CD4-positive, alpha-beta T cell treated with Interleukin-21 for 1 hour (primary cell): ENCODE measurements around the gene A3GALT2.
"Not testable (repeated sequence)": the region's sequence is repeated elsewhere in the genome, so short reads cannot be mapped to it uniquely, and the experiment has no call there.

Experiments used
- DNase-seq: peaks from one replicate; pipeline ENCODE4 v3.0.0-alpha.2; 2020

A3GALT2 gene

GRCh38 chr1:33290615-33291014 lies 30.3 kb downstream of the A3GALT2 start:
- DNase-seq: not testable (repeated sequence)

DNA sequence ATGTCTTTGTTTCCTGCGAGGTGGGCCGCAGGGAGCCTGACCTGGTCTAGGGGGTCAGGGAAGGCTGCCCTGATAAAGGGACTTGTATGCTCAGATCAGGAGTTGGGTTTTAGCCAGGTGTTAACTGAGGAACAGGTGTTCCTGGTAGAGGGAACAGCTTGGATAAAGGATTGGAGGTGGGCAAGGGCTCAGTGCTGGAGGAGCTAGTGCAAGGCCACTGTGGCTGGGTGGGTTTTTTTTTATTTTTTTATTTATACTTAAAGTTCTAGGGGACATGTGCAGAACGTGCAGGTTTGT lies 31.1 kb downstream of the A3GALT2 start:
- DNase-seq: no peak

DNA sequence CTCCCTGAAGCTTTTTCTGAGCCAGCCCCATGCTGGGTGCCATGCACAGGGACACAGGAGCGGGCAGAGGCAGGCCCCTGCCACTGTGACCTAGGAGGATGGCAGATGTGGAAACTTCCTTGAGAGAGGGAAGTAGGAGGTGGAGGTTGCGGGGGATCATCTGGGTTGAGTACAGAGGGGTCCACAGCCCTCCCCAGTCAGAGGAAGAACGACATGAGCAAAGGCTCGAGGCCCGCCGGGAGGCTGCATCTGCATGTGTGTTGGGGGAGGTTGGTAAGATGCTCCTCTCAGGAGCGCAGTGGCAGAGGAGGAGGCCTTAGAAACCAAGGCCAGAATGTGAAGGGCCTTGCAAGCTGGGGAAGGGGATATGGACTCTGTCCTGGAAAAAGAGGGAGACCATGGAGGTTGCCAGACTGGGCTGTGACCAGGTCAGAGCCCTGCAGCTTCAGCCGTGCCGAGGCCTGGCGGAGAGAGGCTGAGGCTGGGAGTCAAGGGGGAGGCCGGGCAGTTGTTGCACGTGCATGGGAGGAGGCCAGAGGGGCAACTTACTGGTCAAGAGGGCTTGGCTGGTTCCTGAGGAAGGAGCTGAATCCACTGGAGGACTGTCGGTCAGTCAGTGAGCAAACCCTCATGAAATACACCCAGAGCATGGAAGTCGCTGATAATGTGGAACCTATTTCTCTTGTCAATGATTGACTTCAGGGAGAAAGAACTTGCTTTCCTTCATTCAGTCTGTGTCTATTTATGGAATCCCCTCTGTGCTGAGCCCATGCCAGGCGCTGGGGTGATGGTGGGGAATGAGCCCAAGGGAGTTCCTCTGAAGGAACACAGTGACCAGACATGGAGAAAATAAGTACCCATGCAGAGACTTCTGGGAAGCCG lies 31.7 kb downstream of the A3GALT2 start:
- DNase-seq: no peak

DNA sequence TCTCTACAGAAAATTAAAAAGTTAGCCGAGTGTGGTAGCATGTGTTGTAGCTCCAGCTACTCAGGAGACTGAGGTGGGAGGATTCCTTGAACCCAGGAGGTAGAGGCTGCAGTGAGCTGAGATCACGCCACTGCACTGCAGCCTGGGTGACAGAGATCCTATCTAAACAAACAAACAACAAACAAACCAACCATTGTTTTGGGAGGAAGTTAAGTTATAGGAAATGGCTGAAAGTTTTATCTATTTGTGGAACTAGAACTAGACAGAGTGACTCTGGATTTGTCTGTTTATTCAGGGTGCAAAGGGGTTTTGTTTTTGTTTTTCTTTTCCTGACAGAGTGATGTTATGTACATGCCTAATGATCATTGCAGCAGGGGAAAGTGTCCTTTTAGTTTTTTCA lies 33.6 kb downstream of the A3GALT2 start:
- DNase-seq: no peak

DNA sequence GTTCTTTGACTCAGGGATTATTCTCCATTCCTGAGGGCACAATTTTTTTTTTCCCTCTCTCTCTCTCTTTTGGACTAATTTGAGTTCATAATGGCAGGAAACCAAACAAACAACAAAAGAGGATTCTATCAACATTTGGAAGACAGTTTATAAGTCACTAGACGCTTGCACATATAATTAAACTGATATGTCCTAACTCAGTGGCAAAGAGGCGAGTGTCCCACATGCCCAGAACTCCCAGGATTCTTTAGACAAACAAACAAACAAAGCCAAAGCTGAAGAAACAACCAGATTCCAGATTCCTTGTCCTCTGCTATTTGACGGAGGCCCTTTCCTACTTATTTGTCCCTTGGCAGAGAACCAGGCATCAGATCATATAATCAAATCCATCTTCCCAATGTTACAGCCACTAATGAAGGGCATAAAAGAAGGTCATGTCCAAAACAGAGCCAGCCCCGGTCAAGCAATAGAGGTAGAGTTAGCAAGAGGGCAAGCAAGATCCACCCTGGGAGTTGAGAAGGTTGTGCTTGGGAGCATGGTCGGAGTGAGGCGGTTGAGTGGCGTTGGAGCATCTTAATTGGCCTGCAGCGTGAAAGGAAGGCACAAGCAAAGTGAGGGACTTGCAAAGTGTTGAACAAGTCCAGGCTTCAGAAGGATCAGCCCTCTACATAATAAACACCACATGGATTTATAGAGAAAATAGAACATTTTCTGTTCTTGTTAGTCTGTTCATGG lies 34.3 kb downstream of the A3GALT2 start:
- DNase-seq: no peak

GRCh38 chr1:33284049-33284448 lies 36.8 kb downstream of the A3GALT2 start:
- DNase-seq: no peak

GRCh38 chr1:33282791-33283190 lies 38.1 kb downstream of the A3GALT2 start:
- DNase-seq: no peak

GRCh38 chr1:33281554-33282303 lies 39.2 kb downstream of the A3GALT2 start:
- DNase-seq: no peak

- no peak for DNase-seq
Measured at GRCh38 chr1:33280091-33280661, 40.7 kb downstream of the A3GALT2 start.

DNA sequence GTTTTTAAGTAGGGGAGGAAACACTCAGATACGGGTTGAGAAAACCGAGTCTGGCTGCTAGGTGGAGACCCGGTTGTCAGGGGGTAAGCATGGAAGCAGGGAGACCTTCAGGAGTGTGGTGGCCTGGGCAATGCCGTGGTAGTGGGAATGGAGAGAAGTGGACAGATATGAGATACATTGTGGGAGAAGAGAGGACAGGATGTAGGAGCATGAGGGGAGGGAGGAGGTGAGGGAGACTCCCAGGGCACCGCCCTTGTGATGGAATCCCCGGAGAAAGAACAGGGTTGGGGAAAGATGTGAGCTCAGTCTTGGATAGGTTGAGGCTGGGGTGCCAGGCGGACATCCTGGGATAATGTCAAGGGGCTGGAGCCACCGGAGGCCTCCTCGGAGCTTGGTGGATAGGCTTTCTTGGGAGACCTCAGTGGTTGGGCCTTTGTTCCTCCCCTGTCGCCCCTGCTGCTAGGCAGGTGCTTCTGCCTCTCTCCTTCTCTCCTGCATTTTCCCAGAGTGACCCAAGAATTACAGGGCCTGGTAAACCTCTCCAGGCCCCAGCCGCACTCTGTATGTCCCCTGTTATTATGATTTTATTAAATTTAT lies 43.3 kb downstream of the A3GALT2 start:
- no peak for DNase-seq

DNA sequence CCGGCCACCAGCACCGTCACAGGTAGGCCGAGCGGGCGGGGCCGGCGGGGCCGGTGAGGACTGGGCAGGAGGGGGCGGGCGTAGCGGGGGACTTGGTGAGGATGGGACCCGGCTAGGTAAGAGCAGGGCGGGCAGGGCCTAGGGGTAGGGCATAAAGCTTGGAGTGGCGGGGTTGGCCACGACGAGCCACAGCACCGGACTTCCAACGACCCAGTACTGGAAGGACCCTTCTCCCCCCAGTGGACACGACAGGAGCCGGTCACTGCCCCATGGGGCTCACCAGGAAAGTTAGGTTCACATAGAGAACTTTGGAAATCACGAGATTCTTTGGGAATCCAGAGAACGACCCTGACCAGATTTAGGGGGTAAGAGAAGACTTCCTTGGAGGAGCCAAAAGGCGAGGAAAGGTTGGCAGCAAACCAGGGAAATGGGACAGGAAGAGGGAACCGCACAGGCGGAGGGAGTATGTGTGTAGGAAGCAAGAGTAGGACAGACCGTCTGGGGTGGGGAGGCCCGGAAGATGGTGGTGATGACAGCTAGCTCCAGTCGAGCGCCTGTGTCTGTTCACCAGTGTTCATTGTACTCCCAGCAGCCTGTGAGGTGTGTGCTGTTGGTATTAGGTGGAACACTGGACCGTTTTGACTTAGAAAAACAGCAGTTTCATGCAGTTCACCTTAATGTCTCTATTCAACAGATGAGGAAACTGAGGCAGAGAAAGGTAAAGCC lies 44.2 kb downstream of the A3GALT2 start:
- DNase-seq: no peak

DNA sequence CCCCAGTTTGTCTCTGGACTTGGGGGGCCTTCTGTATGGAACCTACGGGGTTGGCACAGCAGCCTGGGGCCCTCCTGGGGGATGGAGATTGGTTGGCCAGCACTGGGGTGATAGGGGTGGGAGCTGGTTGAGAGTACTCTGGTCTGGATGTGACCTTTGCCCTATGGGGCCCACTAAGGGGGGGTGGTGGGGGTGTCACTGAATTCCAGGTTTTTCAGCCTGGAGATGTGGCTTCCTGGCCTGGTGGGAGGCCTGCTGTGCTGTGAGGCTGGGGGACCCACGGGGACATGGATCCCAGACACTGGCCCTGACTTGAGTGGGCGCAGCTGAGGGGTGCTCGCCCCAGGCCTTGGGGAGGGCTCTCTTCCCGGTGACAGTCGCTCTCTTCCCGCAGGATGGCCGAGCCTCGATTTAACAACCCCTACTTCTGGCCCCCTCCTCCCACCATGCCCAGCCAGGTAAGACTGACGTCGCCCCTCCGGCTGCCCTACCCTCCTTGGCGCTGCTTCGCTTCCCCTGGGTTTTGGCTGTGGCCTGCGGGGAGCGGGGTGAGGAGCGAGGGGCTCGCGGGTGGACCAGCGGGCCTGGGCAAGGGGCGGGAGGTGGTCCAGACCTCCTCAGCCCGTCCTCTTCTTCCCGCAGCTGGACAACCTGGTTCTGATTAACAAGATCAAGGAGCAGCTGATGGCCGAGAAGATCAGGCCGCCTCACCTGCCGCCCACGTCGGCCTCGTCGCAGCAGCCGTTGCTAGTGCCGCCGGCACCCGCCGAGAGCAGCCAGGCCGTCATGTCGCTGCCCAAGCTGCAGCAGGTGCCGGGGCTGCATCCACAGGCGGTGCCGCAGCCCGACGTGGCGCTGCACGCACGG lies 45.0 kb downstream of the A3GALT2 start:
- DNase-seq: no peak

DNA sequence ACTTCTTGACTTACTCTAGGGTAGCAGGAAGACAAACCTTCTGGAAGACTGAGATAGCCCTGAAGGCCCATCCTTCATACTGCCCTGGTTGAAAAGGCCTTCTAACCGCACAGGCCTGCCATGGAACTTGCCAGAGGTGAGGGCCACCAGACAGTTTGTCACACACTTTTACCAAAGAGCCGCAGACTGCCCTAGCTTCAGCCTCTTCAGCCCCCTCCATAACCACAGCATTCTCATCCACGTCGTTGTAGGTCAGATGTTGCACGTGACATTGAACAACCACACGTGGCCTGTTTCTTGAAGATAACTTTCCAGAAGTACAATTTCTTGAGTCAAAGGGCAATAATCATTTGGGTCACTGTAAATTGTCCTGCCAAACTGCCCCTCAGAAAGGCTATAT lies 45.7 kb downstream of the A3GALT2 start:
- no peak for DNase-seq

GRCh38 chr1:33274446-33274845 lies 46.5 kb downstream of the A3GALT2 start:
- DNase-seq: no peak

GRCh38 chr1:33273961-33274371 lies 46.9 kb downstream of the A3GALT2 start:
- DNase-seq: no peak

DNA sequence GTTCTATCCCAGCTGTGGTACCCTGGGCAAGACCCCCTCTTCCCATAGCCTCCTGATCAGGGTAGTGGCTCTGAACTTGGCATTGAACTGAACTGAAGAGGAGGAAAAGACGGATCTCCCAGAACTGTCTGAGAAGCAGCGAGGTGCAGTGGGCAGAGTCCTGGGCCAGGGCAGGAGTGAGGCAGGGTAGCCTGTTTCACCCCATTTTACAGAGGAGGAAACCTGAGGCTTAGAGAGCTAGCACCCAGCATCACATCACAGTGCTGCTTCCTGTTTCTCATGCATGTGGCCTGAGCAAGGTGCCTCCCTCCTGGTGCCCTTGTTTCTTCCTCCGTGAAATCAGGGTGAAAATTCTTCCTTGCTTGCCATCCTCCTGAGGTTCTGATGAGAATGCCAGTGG lies 47.5 kb downstream of the A3GALT2 start:
- DNase-seq: peak; percentile 22

DNA sequence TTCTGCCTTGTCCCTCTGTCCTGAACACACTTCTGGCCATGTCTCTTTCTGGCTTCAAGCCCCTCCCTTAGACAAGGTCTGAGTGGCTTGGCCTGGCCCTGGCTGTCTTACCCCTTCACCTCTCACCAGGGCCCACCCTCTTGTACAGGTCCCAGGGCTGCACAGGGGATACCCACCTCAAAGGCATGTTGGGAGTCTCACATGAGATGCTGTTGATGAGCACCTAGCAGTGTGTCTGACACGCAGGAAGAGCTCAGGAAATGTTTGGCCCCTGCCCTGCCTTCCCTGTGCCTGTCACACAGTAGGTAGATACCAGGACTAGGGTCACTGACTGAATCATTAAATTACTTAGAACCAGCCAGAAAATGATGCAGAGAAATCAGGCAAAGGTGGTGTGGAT lies 48.0 kb downstream of the A3GALT2 start:
- DNase-seq: no peak

- DNase-seq: no peak
Measured at GRCh38 chr1:33272509-33272908, 48.4 kb downstream of the A3GALT2 start.

GRCh38 chr1:33271666-33272505 lies 49.0 kb downstream of the A3GALT2 start:
- DNase-seq: no peak

DNA sequence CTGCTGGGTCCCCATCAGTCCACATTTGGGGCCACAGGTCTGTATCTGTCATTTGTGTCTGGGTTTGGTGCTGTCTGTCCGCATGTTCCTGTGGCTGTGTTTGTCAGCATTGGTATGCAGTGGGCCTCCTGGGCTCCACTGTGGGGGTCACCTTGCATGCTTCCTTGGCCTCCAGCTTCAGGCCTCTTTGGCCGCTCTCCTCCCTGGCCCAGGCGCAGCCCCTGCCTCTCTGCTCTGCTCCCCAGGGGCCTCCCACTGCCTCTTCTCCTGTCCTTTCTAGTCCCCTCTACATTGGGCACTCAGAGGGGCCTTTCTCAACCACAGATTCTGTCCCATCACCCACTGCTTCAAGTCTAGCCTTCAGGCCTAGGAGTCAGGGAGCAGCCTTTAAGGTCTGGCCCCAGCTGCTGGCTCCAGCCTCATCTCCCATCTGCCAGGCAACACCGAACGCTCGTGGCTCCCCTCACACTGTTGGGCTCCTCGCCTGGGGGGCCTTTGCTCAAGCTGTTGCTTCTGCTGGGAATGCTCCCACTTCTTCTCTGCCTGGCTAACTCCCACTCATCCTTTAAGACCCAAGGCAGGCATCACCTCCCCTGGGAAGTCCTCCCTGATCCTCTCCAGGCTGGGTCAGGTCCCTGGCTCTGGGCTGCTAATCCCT lies 50.0 kb downstream of the A3GALT2 start:
- DNase-seq: no peak
